BLaER1 (cell line): Measurements from ENCODE around the gene CSNK1G3.
"Not testable (repeated sequence)": the region's sequence is repeated elsewhere in the genome, so short reads cannot be mapped to it uniquely, and the experiment has no call there.

Experiments
- H3K27ac ChIP-seq: shearing (Covaris generic); formaldehyde crosslinking; 2 replicates; pipeline ENCODE4 v1.8.1; 2022
- H3K27me3 ChIP-seq: shearing (Covaris generic); formaldehyde crosslinking; 2 replicates; pipeline ENCODE4 v1.8.1; 2022
- H3K36me3 ChIP-seq: shearing (Covaris generic); formaldehyde crosslinking; 2 replicates; pipeline ENCODE4 v1.8.1; 2022
- H3K4me1 ChIP-seq: shearing (Covaris generic); formaldehyde crosslinking; 2 replicates; pipeline ENCODE4 v1.8.1; 2022
- H3K4me2 ChIP-seq: shearing (Covaris generic); formaldehyde crosslinking; 2 replicates; pipeline ENCODE4 v1.8.1; 2022
- H3K4me3 ChIP-seq: shearing (Covaris generic); formaldehyde crosslinking; 2 replicates; pipeline ENCODE4 v1.8.1; 2022
- H3K9ac ChIP-seq: shearing (Covaris generic); formaldehyde crosslinking; 2 replicates; pipeline ENCODE4 v1.8.1; 2022
- H3K9me3 ChIP-seq: shearing (Covaris generic); formaldehyde crosslinking; 2 replicates; pipeline ENCODE4 v1.8.1; 2022
- H4K20me1 ChIP-seq: shearing (Covaris generic); formaldehyde crosslinking; 2 replicates; pipeline ENCODE4 v1.8.1; 2022
- Cebpa-rat ChIP-seq: shearing (Covaris generic); IDR thresholded peaks from 2 replicates; pipeline ENCODE4 v1.8.1; 2022

CSNK1G3 gene

DNA sequence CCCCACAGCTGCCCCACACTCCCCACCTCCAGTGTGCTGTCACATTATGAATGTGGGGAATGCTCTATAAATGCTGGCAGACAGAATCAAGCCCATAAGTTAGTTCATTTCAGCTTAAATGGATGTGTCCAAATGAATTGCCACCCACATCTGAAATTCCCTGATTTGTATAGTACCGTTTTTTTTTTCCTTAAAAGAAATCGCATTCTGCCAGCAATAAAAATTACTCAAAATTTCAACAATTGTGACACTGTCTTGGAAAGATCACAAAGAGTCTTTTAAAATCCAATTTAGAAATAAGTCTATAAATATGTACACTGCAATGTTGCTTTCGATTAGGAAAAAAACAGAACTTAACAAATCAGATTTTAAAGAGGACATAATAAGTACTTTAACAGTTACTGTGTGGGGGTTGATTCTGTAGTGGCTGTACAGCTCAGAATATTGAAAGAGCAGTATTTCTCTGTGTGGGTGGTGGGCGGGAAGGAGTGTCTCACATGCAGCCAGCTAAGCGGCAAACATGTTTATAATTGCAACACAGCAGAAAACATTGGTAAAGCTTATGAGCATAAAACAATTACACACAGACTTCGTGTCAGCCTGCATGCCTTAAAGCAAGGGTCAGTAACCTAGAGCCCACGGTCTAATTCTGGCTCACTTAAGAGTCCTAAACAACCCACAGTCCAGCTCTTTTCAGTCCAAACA lies 24.9 kb upstream of the CSNK1G3 start:
- no peaks in the 10 kb centered on the region for H3K4me1 ChIP-seq
- no peaks in the 10 kb centered on the region for H3K27me3 ChIP-seq
- TF ChIP-seq Cebpa-rat, result no peak
- H3K9ac ChIP-seq, result no peak overlapping the region
- H4K20me1 ChIP-seq, result no peaks in the 10 kb centered on the region
- H3K4me3 ChIP-seq, result no peak overlapping the region
- H3K4me2 ChIP-seq, result no peak overlapping the region
- H3K36me3 ChIP-seq, result no peaks in the 10 kb centered on the region
- no peaks in the 10 kb centered on the region for H3K9me3 ChIP-seq
- H3K27ac ChIP-seq, result no peak overlapping the region

DNA sequence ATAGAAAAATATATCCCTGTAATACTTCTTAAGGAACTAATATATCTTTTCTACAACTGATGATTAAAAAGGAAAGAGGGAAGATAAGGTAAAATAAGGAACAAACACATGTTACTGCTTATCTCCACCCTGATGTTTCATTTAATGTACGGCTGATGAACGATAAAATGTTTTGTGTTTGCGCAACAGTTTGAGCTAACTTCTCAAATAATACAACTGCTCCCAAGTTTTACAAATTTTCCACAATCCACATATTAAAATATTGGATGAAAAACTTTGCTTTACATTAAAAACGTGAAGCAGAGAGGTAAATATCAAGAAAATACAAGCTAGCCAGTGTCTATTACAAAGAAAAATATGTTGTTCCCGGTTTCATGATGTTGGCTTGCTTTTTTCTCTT lies 21.0 kb upstream of the CSNK1G3 start:
- Histone ChIP-seq H3K36me3 (no peaks in the 10 kb centered on the region), H3K9me3 (no peaks in the 10 kb centered on the region), H3K27me3 (no peaks in the 10 kb centered on the region), H3K27ac (no peak overlapping the region), H3K9ac (no peak overlapping the region), H3K4me2 (no peak overlapping the region), H3K4me3 (no peak overlapping the region), H4K20me1 (no peaks in the 10 kb centered on the region), H3K4me1 (no peaks in the 10 kb centered on the region)
- no peak for TF ChIP-seq Cebpa-rat

DNA sequence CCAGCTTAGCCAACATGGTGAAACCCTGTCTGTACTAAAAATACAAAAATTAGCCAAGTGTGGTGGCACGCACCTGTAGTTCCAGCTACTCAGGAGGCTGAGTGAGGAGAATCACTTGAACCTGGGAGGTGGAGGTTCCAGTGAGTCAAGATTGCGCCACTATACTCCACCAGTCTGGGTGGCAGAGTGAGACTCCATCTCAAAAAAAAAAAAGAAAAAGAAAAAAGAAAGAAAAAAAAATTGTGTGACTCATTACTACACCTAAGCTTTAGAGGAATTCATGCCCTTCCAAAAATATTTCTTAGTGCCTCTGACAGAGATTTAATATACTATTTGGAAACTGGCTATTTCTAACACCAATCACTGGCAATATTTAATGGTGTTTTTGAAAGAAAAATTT lies 16.8 kb upstream of the CSNK1G3 start:
- not testable (repeated sequence) for H3K4me3 ChIP-seq, H3K4me1 ChIP-seq, H3K36me3 ChIP-seq, H3K9me3 ChIP-seq, H3K9ac ChIP-seq, H3K4me2 ChIP-seq, H3K27ac ChIP-seq, H4K20me1 ChIP-seq, H3K27me3 ChIP-seq

DNA sequence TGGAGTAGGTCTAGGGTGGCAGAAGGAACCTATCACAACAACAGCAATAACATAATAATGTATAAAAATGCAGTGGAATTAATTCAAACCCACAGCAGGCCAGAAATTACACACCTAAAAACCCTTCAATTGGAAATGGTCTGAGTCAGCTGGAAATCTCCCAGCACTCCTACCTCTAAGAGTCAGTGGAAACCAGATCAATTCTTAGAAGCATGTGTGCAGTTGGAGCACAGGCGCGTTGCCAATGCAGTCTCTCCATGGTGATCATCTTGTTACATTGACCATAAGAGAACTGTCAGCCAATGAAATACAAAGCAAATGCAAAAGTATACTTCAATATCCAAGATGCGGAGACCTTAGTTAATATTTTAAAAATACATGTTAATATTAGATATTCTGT lies 15.1 kb upstream of the CSNK1G3 start:
- no peak overlapping the region for H3K27ac ChIP-seq
- H3K36me3 ChIP-seq, result no peaks in the 10 kb centered on the region
- no peaks in the 10 kb centered on the region for H3K27me3 ChIP-seq
- H3K4me1 ChIP-seq, result no peaks in the 10 kb centered on the region
- H3K4me2 ChIP-seq, result no peak overlapping the region
- H3K9me3 ChIP-seq, result no peaks in the 10 kb centered on the region
- no peak for TF ChIP-seq Cebpa-rat
- H3K9ac ChIP-seq, result no peak overlapping the region
- no peaks in the 10 kb centered on the region for H4K20me1 ChIP-seq
- H3K4me3 ChIP-seq, result no peak overlapping the region

DNA sequence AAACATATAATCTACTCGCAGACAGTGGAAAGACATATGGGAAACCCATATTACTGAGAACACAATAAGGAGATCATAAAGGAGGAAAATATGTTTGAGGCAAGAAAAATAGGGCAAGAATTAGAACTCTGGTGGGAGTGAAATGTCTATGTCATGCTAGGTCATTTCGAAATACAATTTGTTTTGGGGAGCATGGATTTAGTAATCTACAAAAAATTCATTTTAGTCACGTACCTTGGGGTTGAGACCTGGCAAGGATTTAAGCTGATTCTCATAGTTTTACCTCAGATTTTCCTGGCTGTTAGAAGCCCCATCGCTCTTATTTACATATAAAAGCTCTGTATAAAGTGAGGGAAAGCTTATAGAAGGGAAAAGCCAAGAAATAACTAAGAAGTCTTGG lies 11.5 kb upstream of the CSNK1G3 start:
- TF ChIP-seq Cebpa-rat, result no peak
- Histone ChIP-seq H3K27me3 (no peaks in the 10 kb centered on the region), H3K4me1 (no peaks in the 10 kb centered on the region), H3K4me2 (no peak overlapping the region), H3K4me3 (no peak overlapping the region), H3K9me3 (no peaks in the 10 kb centered on the region), H3K27ac (no peak overlapping the region), H3K36me3 (no peaks in the 10 kb centered on the region), H4K20me1 (no peaks in the 10 kb centered on the region), H3K9ac (no peak overlapping the region)

DNA sequence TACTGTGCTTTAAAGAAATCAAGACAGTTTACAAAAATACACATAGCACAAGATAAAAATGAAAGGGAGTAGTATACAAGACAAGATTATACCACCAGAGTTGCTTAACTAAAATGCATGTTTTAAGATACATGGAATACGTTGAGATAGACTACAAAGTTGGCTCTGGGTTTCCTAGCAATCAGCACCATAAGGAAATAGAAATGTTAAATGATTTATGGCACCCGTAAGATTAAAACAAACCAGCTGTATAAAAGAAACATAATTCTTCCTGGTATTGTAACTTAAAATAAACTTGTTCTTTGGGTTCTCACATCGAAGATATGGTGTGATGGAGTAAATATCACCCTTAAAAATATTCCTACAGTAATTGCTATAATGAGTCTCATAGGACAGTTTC lies 9.9 kb upstream of the CSNK1G3 start:
- no peaks in the 10 kb centered on the region for H4K20me1 ChIP-seq
- no peaks in the 10 kb centered on the region for H3K27me3 ChIP-seq
- no peak for TF ChIP-seq Cebpa-rat
- H3K9me3 ChIP-seq, result no peaks in the 10 kb centered on the region
- H3K27ac ChIP-seq, result no peak overlapping the region
- no peaks in the 10 kb centered on the region for H3K4me1 ChIP-seq
- no peaks in the 10 kb centered on the region for H3K36me3 ChIP-seq
- no peak overlapping the region for H3K4me3 ChIP-seq
- no peak overlapping the region for H3K9ac ChIP-seq
- H3K4me2 ChIP-seq, result no peak overlapping the region

DNA sequence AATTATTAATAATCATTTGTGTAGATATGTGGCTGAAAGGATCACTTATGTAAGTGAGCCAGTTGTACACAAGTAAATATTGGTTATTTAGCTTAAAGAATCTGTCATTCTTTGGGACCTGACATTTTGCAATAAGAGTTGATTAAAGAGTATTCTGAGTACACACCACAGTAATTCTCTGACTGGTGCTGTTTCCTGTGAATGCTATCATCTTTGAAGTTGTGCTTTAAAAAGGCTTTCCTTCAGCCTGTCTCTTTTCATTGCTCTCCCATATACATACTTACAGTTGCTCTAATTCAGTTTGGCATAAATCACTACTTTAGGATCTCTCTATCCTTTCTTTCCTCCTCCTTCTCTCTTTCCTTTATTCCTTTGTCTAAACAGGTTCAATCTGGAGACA lies 8.7 kb upstream of the CSNK1G3 start:
- Histone ChIP-seq H3K36me3 (no peaks in the 10 kb centered on the region), H3K4me1 (no peaks in the 10 kb centered on the region), H3K27me3 (no peaks in the 10 kb centered on the region), H3K4me3 (no peak overlapping the region), H3K4me2 (no peak overlapping the region), H4K20me1 (no peaks in the 10 kb centered on the region), H3K9me3 (no peaks in the 10 kb centered on the region), H3K9ac (no peak overlapping the region), H3K27ac (no peak overlapping the region)
- no peak for TF ChIP-seq Cebpa-rat

DNA sequence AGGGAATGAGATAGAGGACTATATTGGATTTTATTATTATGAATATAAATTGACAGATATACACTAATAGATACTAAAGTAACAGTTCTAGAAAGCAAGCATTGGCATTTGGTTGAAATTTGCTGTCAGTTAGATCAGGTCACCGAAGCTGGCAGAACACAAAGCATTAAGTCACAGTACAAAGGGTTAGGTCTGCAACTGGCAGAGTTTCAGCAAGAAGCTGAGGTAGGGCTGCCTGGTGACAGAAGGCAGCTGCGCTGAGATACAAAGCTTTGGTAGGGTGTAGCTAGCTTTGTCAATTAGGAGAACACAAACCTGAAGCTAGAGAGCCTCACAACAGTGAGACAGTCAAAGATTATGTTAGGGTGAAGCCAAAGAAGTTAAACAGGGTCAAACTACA lies 6.3 kb upstream of the CSNK1G3 start:
- Histone ChIP-seq H3K27me3 (no peaks in the 10 kb centered on the region), H3K4me3 (no peak overlapping the region), H3K27ac (no peak overlapping the region), H3K4me2 (no peak overlapping the region), H3K36me3 (no peaks in the 10 kb centered on the region), H3K9ac (no peak overlapping the region), H4K20me1 (no peaks in the 10 kb centered on the region), H3K4me1 (no peaks in the 10 kb centered on the region), H3K9me3 (no peaks in the 10 kb centered on the region)
- TF ChIP-seq Cebpa-rat, result no peak

DNA sequence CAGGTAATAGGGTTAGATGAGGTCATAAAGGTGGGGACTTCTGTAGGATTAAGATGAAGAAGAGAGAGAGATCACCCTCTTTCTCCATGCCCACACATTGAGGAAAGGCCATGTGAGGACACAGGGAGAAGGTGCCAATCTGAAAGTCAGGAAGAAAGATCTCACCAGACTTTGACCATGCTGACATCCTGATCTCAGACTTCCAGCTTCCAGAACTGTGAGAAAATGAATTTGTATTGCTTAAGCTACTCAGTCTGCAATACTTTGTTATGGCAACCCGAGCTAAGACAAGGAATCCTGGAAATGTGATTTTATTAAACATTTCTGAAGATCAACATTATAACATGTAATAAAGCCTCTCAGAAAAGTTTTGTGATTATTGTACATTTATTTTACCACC lies 3.5 kb upstream of the CSNK1G3 start:
- no peak overlapping the region for H3K27ac ChIP-seq
- H3K27me3 ChIP-seq, result no peaks in the 10 kb centered on the region
- no peak for TF ChIP-seq Cebpa-rat
- no peak overlapping the region for H3K4me3 ChIP-seq
- peaks cover 2% of the 10 kb centered on the region for H3K4me1 ChIP-seq
- no peaks in the 10 kb centered on the region for H3K36me3 ChIP-seq
- no peak overlapping the region for H3K4me2 ChIP-seq
- H4K20me1 ChIP-seq, result peaks cover 6% of the 10 kb centered on the region; the same call in 1 of the 2 replicates
- no peaks in the 10 kb centered on the region for H3K9me3 ChIP-seq
- no peak overlapping the region for H3K9ac ChIP-seq

DNA sequence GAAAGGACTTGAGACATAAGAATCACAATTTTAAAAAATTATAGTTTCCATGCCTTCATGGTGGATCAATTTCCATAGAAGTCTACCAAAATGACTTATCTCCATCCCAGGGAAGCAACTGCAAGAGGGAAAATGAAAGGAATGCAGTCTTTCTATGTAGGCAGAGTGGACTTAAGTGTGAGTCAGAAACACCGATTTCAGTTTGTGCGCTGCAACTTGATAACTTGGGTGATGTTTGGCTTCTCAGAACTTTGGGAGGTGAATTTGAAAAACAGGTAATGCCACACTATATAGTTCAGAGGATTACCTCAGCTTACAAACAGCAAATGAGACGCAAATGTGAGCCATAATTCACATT lies 708 bp upstream of the CSNK1G3 start:
- TF ChIP-seq Cebpa-rat, result no peak
- Histone ChIP-seq H3K36me3 (no peaks in the 10 kb centered on the region), H4K20me1 (peaks cover 34% of the 10 kb centered on the region), H3K9me3 (no peaks in the 10 kb centered on the region), H3K4me1 (peaks cover 14% of the 10 kb centered on the region), H3K27ac (no peak overlapping the region), H3K27me3 (no peaks in the 10 kb centered on the region), H3K4me2 (peak overlapping the region; percentile 65), H3K4me3 (peak overlapping the region; percentile 88), H3K9ac (no peak overlapping the region; the same call in 1 of the 2 replicates)
